GM03348 (cell line): ENCODE results near the gene BBS12.

Source experiments
- DNase-seq: peaks from one replicate; pipeline ENCODE4 v3.0.0; 2012; ENCODE audit warnings: low spot score

The BBS12 gene

GRCh38 chr4:122715221-122715620 lies 17.3 kb upstream of the BBS12 start:
- no peak for DNase-seq

DNA sequence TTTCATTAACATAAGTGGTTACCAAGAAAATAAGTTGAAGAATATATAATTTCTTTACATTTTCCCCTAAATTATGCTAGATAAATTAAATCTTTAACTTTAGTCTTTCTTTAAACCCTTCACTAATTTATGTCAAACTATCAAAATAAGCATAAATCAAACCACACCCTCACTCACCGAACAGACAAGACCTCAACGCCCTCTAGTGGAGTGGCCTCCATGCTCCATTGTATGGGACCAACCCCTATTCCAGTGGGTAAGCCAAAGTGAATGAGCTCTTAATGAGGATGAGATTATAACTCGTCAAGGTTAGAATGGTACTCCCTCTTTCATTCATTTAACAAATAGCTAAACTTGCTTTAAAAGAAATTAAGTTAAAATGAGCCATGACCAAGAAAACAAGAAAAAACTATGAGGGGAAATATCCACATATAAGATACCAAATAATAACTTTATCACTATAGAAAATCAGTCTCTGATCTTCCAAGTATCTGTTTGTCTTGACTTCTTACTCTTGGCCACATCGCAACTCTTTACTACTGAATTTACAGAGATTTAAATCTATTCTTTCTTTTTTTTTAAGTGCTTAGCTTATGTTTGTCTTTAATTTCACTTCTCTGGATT lies 15.6 kb upstream of the BBS12 start:
- DNase-seq, result peak; percentile 80

GRCh38 chr4:122718281-122718680 lies 14.2 kb upstream of the BBS12 start:
- no peak for DNase-seq

DNA sequence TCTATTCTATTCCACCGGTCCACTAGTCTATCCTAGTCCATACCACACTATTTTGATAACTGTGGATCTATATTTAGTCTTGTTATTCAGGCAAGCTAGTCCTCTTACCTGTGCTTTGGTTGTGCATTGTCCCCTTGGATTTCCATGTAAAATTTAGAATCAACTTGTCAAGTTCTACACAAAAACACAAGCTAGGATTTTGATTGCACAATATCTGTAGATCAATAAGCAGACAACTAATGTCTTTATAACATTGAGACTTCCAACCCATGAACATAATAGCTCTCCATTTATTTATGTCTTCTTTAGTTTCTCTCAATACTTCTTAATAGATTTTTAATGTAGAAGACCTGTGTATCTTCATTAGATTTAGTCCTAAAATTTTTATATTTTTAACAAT lies 10.2 kb upstream of the BBS12 start:
- no peak for DNase-seq

GRCh38 chr4:122728856-122729255 lies 3.6 kb upstream of the BBS12 start:
- DNase-seq, result peak; percentile 6

- DNase-seq, result no peak
Observed at GRCh38 chr4:122731676-122732075, 828 bp upstream of the BBS12 start.

DNA sequence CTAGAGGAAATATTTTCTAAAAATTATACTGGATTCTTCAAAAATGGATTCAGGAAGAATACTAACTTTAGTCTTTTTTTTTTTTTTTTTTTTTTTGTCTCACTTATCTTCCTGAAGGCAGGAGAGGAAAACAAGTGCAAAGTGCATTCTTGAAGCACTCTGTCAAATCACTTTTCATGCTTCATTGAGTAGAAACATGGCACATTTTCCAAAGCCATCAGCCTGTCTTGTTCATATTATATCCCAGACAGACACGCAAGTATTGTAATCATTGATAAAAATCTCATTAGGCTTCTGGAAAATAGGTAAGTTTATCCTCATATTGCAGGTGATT lies 1.2 kb downstream of the BBS12 start:
- no peak for DNase-seq

DNA sequence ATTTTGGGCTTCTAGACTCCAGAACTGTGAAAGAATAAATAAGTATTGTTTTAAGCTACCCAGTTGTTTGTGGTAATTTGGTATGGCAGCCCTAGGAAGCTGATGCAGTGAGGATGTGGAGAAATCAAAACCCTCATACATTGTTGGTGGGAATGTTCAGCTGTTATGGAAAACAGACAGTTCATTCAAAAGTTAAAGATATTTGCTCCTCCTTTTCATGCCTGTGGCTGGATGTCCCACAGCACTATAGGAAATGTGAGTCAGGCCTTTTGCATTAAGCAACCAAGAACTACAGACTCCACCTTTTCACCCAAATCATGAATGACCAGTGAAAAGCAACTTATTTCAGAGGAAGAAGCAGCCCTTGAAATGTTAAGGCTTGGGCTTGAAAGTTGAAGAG lies 6.7 kb downstream of the BBS12 start:
- peak; percentile 67 for DNase-seq

DNA sequence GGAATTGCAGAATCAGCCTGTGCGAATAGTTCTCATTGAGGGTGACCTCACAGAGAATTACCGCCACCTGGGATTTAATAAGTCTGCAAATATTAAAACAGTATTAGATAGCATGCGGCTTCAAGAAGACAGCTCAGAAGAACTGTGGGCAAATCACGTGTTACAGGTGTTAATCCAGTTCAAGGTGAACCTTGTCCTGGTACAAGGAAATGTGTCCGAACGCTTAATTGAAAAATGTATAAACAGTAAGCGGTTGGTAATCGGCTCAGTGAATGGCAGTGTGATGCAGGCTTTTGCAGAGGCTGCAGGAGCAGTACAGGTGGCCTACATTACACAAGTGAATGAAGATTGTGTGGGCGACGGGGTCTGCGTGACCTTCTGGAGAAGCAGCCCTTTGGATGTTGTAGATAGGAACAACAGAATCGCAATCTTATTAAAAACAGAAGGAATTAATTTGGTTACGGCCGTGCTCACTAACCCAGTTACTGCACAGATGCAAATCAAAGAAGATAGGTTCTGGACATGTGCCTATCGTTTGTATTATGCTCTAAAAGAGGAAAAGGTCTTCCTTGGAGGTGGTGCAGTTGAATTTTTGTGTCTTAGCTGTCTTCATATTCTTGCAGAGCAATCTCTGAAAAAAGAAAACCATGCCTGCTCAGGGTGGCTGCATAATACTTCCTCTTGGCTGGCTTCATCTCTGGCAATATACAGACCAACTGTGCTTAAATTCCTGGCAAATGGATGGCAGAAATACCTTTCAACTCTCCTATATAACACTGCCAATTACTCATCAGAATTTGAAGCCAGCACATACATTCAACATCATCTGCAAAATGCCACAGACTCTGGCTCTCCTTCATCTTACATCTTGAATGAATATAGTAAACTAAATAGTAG lies 10.7 kb downstream of the BBS12 start:
- no peak for DNase-seq

- peak; percentile 34 for DNase-seq
Observed at GRCh38 chr4:122744229-122744628, 11.7 kb downstream of the BBS12 start.

- no peak for DNase-seq
Observed at GRCh38 chr4:122746485-122746965, 14.0 kb downstream of the BBS12 start.

DNA sequence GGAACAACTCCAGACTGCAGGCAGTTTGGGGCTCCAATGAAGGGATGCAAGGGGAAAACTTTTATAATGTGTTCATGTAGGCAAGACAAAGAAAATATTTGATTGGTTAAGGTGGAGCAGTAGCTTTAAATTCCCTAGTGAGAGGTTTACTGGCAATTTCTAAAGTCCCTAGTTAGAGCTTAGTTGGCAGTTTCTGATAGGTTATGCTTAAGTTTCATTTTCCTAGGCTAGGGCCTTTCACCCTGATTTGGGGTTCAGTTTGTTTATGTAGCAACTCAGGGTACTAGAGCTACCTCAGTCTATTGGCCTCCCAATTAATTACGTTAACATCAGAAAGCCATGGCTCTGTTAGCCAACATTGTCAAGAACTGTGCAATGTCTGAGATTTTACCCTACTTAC lies 14.6 kb downstream of the BBS12 start:
- DNase-seq, result no peak

DNA sequence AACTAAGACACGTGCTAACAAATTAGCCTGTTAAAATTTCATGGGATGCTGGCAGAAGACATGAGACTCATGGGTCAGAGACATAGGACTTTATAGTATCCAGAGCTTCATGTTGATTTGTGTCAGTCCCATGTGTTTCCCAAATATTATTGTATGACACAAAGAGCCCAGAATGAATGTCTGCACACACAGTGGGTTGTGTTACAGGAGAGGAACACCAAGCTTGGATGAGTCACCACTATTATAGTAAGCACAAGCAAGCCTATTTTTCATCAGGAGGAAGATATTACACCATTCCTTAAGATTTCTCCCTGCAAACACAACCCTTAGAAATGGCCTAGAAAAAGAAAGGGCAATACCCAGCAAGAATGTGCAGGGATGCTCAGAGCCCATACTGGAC lies 15.4 kb downstream of the BBS12 start:
- peak; percentile 47 for DNase-seq

GRCh38 chr4:122749704-122750454 lies 17.4 kb downstream of the BBS12 start:
- no peak for DNase-seq

GRCh38 chr4:122755675-122756074 lies 23.2 kb downstream of the BBS12 start:
- DNase-seq, result no peak

DNA sequence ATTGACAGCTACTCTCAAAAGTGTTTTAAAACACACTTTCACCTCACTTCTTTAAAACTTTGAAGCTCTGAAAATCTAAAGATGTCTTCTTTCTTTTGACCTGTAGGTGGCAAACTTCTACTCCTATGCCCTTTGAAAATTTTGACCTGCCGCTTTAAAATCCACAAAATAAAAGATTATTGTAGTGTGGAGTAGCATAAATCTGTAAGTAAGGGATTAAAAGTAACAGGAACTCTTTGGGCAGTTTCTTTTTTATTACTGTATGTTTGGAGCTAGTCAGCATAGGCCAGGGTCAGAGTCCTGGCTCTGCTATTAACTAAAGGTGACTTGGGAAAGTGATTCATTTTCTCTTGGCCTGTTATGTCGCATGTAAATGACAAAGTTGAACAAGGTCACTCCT lies 25.5 kb downstream of the BBS12 start:
- DNase-seq, result peak; percentile 44

- DNase-seq, result no peak
Observed at GRCh38 chr4:122759639-122760310, 27.3 kb downstream of the BBS12 start.

GRCh38 chr4:122762520-122762919 lies 30.0 kb downstream of the BBS12 start:
- no peak for DNase-seq

DNA sequence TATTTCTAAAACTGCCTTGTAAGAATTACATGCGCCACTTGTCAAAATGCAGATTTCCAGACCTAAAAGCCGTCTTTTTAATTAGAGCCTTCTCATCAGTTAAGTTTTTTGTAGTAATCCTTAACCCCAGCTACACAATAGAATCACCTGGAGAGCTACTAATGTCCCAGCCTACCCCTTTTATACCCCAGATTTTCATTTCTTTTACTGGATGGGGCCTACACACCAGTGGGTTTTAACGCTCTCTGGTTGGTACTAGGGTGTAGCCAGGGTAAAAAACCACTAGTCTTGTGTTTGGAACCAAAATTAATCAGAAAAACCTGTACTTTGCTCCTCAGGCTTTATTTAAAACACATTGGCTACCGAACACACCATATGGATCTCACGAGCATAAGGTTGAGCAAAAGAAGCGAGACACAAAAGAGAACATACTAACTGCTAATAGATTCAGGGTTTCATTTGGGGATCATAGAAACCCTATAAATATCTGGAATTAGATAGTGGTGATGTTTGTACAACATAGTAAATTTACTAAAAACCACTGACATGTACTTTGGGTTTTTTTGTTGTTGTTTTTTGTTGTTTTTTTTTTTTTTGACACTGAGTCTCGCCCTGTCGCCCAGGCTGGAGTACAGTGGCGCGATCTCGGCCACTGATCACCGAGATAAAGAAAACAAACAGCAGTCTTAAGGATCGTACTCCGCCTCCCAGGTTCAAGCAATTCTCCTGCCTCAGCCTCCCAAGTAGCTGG lies 30.6 kb downstream of the BBS12 start:
- no peak for DNase-seq

DNA sequence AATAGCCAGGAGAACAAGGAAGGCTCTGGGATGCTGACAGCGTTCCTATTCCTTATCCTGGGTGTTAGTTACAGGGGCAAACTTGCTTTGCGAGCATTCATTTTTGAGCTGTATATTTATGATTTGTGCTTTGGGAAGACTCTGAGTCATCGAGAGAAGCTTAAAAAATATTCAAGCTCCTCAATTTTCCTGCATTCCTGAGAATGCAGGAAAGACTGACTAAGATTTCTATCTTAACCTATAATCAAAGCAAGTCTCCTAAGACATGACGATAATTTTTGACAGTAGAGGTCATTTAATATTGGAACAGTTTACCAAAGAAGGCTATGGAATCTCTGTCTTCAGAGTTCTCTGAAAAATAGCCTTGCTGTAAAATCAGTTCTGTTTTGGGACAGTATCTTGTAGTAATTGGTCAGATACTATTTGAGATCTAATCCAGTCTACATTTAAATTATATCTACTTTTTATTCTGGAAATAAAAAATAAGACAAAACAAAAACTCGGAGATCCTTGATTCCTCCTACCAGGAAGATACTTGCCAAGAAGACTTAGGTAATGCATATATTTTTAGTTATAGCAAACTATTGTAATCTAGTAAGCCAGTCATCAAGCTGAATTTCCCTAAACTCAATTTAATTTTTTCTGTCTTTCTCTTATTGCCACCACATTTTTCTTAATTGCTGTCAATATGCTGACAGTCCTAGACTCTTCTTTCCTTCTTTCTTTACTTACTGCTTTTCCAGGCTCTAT lies 31.7 kb downstream of the BBS12 start:
- peak; percentile 44 for DNase-seq

DNA sequence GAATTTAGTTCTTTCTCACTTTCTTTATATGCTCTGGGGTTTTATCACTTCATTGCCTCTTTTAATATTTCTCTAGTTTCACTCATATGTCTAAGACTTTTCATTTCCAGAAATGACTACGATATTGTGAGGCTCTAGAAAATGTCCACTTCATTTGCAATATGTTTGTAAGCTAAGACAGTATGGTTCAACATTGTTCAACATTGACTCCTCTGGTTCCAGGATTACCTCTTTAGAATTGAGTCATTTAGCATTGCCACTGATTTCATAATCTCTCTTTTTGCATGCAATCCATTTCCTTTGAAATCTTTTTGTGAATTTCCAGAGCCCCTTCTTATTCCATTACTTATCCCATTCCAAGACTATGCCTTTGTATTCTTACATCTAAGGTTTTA lies 32.3 kb downstream of the BBS12 start:
- peak; percentile 52 for DNase-seq
